Measurements from ENCODE around the gene RASD1. TPM values are rescaled to one million over a fixed set of nuclear protein-coding genes. Genes with fewer than 3 reads are reported as not detected.
"Not testable (repeated sequence)": the region's sequence is repeated elsewhere in the genome, so short reads cannot be mapped to it uniquely, and the experiment has no call there.

Gene RASD1
- total and polyA plus RNA-seq, 4 donors: 0.89 to 46.7 (median 14.7) TPM

GRCh38 chr17:17466511-17466910, 29.7 kb downstream of the RASD1 start:
- Histone ChIP-seq H3K4me3 (ENCODE audit: low read depth in 1 of 3, low read length in 3 of 3) (no peak overlapping the region), H3K9me3 (ENCODE audit: control insufficient read depth in 4 of 4, low read length in 3 of 4) (no peaks in the 10 kb centered on the region), H3K27me3 (ENCODE audit: control insufficient read depth in 4 of 4, insufficient read depth in 4 of 4, low read length in 3 of 4) (no peaks in the 10 kb centered on the region), H3K36me3 (ENCODE audit: control insufficient read depth in 4 of 4, insufficient read depth in 3 of 4, low read depth in 1 of 4, low read length in 3 of 4) (no peaks in the 10 kb centered on the region), H3K9ac (ENCODE audit: low read depth in 1 of 2, low read length in 2 of 2) (no peak overlapping the region), H3K4me1 (ENCODE audit: control insufficient read depth in 4 of 4, insufficient read depth in 4 of 4, low read length in 3 of 4) (peaks cover 0 to 5% (median 0%) of the 10 kb centered on the region in 4 donors), H3K27ac (ENCODE audit: low read depth in 1 of 2, low read length in 2 of 2) (no peak overlapping the region)
- no peak for DNase-seq (ENCODE audit: low spot score)
- TF ChIP-seq HNF4A (conservative IDR thresholded peaks at IDR 0.05) (no peak), YY1 (IDR thresholded peaks at IDR 0.05) (no peak), HNF4G (IDR thresholded peaks at IDR 0.05) (no peak), ZBTB33 (IDR thresholded peaks at IDR 0.05) (no peak), RXRA (IDR thresholded peaks at IDR 0.05) (no peak), RAD21 (IDR thresholded peaks at IDR 0.05) (no peak), FOXA1 (IDR thresholded peaks at IDR 0.05) (no peak), GABPA (IDR thresholded peaks at IDR 0.05 in 1 of 2, conservative IDR thresholded peaks at IDR 0.05 in 1 of 2) (no peak), MAX (IDR thresholded peaks at IDR 0.05) (no peak), CTCF (IDR thresholded peaks at IDR 0.05; ENCODE audit: low read depth, low read length, missing input control) (no peak), TAF1 (conservative IDR thresholded peaks at IDR 0.05) (no peak), JUND (IDR thresholded peaks at IDR 0.05) (no peak), EGR1 (IDR thresholded peaks at IDR 0.05; ENCODE audit: low read depth in 2 of 2) (no peak), FOXA2 (IDR thresholded peaks at IDR 0.05) (no peak), ATF3 (IDR thresholded peaks at IDR 0.05) (no peak), NR2F2 (IDR thresholded peaks at IDR 0.05) (no peak), SP1 (IDR thresholded peaks at IDR 0.05) (no peak), REST (IDR thresholded peaks at IDR 0.05) (no peak)
- 71% methylated on average over 5 of the region's 5 CpGs for WGBS

- H3K9me3 ChIP-seq (ENCODE audit: control insufficient read depth in 4 of 4, low read length in 3 of 4); H3K27me3 ChIP-seq (ENCODE audit: control insufficient read depth in 4 of 4, insufficient read depth in 4 of 4, low read length in 3 of 4); H3K36me3 ChIP-seq (ENCODE audit: control insufficient read depth in 4 of 4, insufficient read depth in 3 of 4, low read depth in 1 of 4, low read length in 3 of 4); DNase-seq (ENCODE audit: low spot score); H3K4me3 ChIP-seq (ENCODE audit: low read depth in 1 of 3, low read length in 3 of 3); H3K27ac ChIP-seq (ENCODE audit: low read depth in 1 of 2, low read length in 2 of 2); H3K9ac ChIP-seq (ENCODE audit: low read depth in 1 of 2, low read length in 2 of 2); H3K4me1 ChIP-seq (ENCODE audit: control insufficient read depth in 4 of 4, insufficient read depth in 4 of 4, low read length in 3 of 4): not testable (repeated sequence)
- WGBS: 85% methylated on average over 1 of the region's 1 CpG
Observed at GRCh38 chr17:17465878-17466277, 30.3 kb downstream of the RASD1 start.

Measured in liver (tissue), 9 donors.